Stimulated activated CD4-positive, alpha-beta T cell treated with anti-CD3 and anti-CD28 coated beads, Interleukin-4, amount 100 ng/mL, for 24 hours (primary cell): Measurements from ENCODE around the gene PTPRM.

Experiments used
- DNase-seq: peaks from one replicate; pipeline ENCODE4 v3.0.0-alpha.2; 2020

PTPRM gene

GRCh38 chr18:7676253-7676873, 109.2 kb downstream of the PTPRM start:
- DNase-seq = no peak

GRCh38 chr18:7677001-7677400, 109.9 kb downstream of the PTPRM start:
- DNase-seq = no peak

- DNase-seq = no peak
These were observed 110.3 kb downstream of the PTPRM start for GRCh38 chr18:7677424-7677823.

- no peak for DNase-seq
These were observed 111.3 kb downstream of the PTPRM start for GRCh38 chr18:7678389-7678788.

- DNase-seq = no peak
These were observed 111.7 kb downstream of the PTPRM start for GRCh38 chr18:7678801-7679200.

- no peak for DNase-seq
These were observed 114.2 kb downstream of the PTPRM start for GRCh38 chr18:7681298-7681697.

- no peak for DNase-seq
These were observed 115.2 kb downstream of the PTPRM start for GRCh38 chr18:7682321-7682720.

GRCh38 chr18:7683753-7684152, 116.6 kb downstream of the PTPRM start:
- DNase-seq = no peak

GRCh38 chr18:7684357-7684756, 117.2 kb downstream of the PTPRM start:
- DNase-seq = no peak

GRCh38 chr18:7684966-7685365, 117.8 kb downstream of the PTPRM start:
- DNase-seq = no peak

- DNase-seq = no peak
These were observed 119.2 kb downstream of the PTPRM start for GRCh38 chr18:7686278-7686677.

GRCh38 chr18:7688580-7688979, 121.5 kb downstream of the PTPRM start:
- DNase-seq = no peak

- no peak for DNase-seq
These were observed 124.1 kb downstream of the PTPRM start for GRCh38 chr18:7691206-7691605.

GRCh38 chr18:7696780-7697179, 129.7 kb downstream of the PTPRM start:
- no peak for DNase-seq

- DNase-seq = no peak
These were observed 130.2 kb downstream of the PTPRM start for GRCh38 chr18:7697306-7697705.

- DNase-seq = no peak
These were observed 144.4 kb downstream of the PTPRM start for GRCh38 chr18:7711495-7711894.

- no peak for DNase-seq
These were observed 153.3 kb downstream of the PTPRM start for GRCh38 chr18:7720395-7720794.

GRCh38 chr18:7721532-7721931, 154.4 kb downstream of the PTPRM start:
- DNase-seq = no peak

- no peak for DNase-seq
These were observed 155.8 kb downstream of the PTPRM start for GRCh38 chr18:7722955-7723354.

GRCh38 chr18:7723558-7723957, 156.4 kb downstream of the PTPRM start:
- no peak for DNase-seq

GRCh38 chr18:7725473-7725872, 158.4 kb downstream of the PTPRM start:
- DNase-seq = no peak

GRCh38 chr18:7725897-7726296, 158.8 kb downstream of the PTPRM start:
- no peak for DNase-seq

- DNase-seq = no peak
These were observed 159.4 kb downstream of the PTPRM start for GRCh38 chr18:7726522-7726921.

GRCh38 chr18:7727361-7728076, 160.4 kb downstream of the PTPRM start:
- DNase-seq = no peak

GRCh38 chr18:7728297-7728696, 161.2 kb downstream of the PTPRM start:
- no peak for DNase-seq
